CD4-positive, alpha-beta T cell treated with Interleukin-15 for 1 hour (primary cell): ENCODE measurements around the gene FZD1.

Experiments
- DNase-seq: peaks from one replicate; pipeline ENCODE4 v3.0.0-alpha.2; 2020

FZD1 gene

GRCh38 chr7:91264046-91264923 is at the start of gene FZD1:
Gene FZD1, plus strand, starts transcription at chr7:91264433. Its CDS starts 448 bp downstream, at chr7:91264881.
- DNase-seq = peak; percentile 82

- no peak for DNase-seq
Measured at GRCh38 chr7:91226411-91226810, 37.8 kb upstream of the FZD1 start.

- DNase-seq = no peak
Measured at GRCh38 chr7:91228327-91228726, 35.9 kb upstream of the FZD1 start.

GRCh38 chr7:91228927-91229558 is 35.2 kb upstream of the FZD1 start:
- no peak for DNase-seq

- no peak for DNase-seq
Measured at GRCh38 chr7:91230100-91230499, 34.1 kb upstream of the FZD1 start.

- no peak for DNase-seq
Measured at GRCh38 chr7:91230503-91230902, 33.7 kb upstream of the FZD1 start.

- no peak for DNase-seq
Measured at GRCh38 chr7:91233212-91233611, 31.0 kb upstream of the FZD1 start.

- DNase-seq = no peak
Measured at GRCh38 chr7:91235211-91235832, 28.9 kb upstream of the FZD1 start.

GRCh38 chr7:91239171-91239604 is 25.0 kb upstream of the FZD1 start:
- no peak for DNase-seq

- no peak for DNase-seq
Measured at GRCh38 chr7:91239772-91240171, 24.5 kb upstream of the FZD1 start.

- no peak for DNase-seq
Measured at GRCh38 chr7:91240376-91240941, 23.8 kb upstream of the FZD1 start.

- DNase-seq = no peak
Measured at GRCh38 chr7:91242097-91242844, 22.0 kb upstream of the FZD1 start.

- DNase-seq = no peak
Measured at GRCh38 chr7:91243591-91244301, 20.5 kb upstream of the FZD1 start.

- no peak for DNase-seq
Measured at GRCh38 chr7:91247500-91247899, 16.7 kb upstream of the FZD1 start.

- no peak for DNase-seq
Measured at GRCh38 chr7:91248996-91249395, 15.2 kb upstream of the FZD1 start.

- DNase-seq = no peak
Measured at GRCh38 chr7:91249506-91250233, 14.6 kb upstream of the FZD1 start.

GRCh38 chr7:91250706-91251105 is 13.5 kb upstream of the FZD1 start:
- DNase-seq = no peak

GRCh38 chr7:91251877-91252276 is 12.4 kb upstream of the FZD1 start:
- DNase-seq = no peak

GRCh38 chr7:91263384-91264045 is 718 bp upstream of the FZD1 start:
- no peak for DNase-seq

- no peak for DNase-seq
Measured at GRCh38 chr7:91264924-91265681, 870 bp downstream of the FZD1 start.
